Ovary (tissue), 3 donors: ENCODE measurements around the gene NGRN.

Source experiments
- CTCF ChIP-seq, 3 donors: fragments of 450-650 bp in 2 of 3; fragments of 200-600 bp in 1 of 3; IDR thresholded peaks; one replicate each; pipeline versions ENCODE4 v1.5.1 to v1.8.0; 2016 to 2022; ENCODE audit warnings: antibody characterized with exemption in 3 of 3, mild to moderate bottlenecking in 1 of 3
- POLR2A ChIP-seq: fragments of 450-650 bp; IDR thresholded peaks from one replicate; pipeline ENCODE4 v1.6.1; 2017; ENCODE audit warnings: antibody characterized with exemption, mild to moderate bottlenecking, moderate library complexity
- donor health status: DM: no; HTN: no; CAD: no.

- TF ChIP-seq CTCF (IDR thresholded peaks at IDR 0.05): peak in 2 of 3 donors; percentile 15 to 51
- no peak for TF ChIP-seq POLR2A
Observed at GRCh38 chr15:90232941-90233386, 32.5 kb upstream of the NGRN start.
